H1 (cell line): ENCODE results near the gene VPS9D1. TPM values are rescaled to one million over a fixed set of nuclear protein-coding genes. Genes with fewer than 3 reads are reported as not detected.

Source experiments
- CEBPB ChIP-seq: IDR thresholded peaks from 2 replicates; pipeline ENCODE4 v1.6.1; 2012; ENCODE audit warnings: low read depth, low read length
- CTBP2 ChIP-seq: IDR thresholded peaks from 2 replicates; pipeline ENCODE4 v1.7.0; 2011; ENCODE audit warnings: borderline replicate concordance, mild to moderate bottlenecking, moderate library complexity, mixed read lengths, low read length; ENCODE audit not compliant: insufficient read depth, insufficient read length
- EP300 ChIP-seq, 2 experiments: IDR thresholded peaks; 1 replicate in 1 of 2; 2 replicates in 1 of 2; pipeline ENCODE4 v1.6.1; 2011 to 2012; ENCODE audit warnings: low read depth in 2 of 2, low read length in 2 of 2, mild to moderate bottlenecking in 2 of 2, borderline replicate concordance in 1 of 2, inconsistent platforms in 1 of 2, moderate library complexity in 1 of 2
- NANOG ChIP-seq: IDR thresholded peaks from 2 replicates; pipeline ENCODE4 v1.6.1; 2011; ENCODE audit warnings: low read length, low read depth, mild to moderate bottlenecking, inconsistent platforms; ENCODE audit not compliant: insufficient read depth, poor library complexity, severe bottlenecking
- POLR2AphosphoS5 ChIP-seq: IDR thresholded peaks from 2 replicates; pipeline ENCODE4 v1.6.1; 2011; ENCODE audit warnings: low read depth, low read length
- SIN3A ChIP-seq, 2 experiments: IDR thresholded peaks in 1 of 2; conservative IDR thresholded peaks in 1 of 2; 2 replicates each; pipeline ENCODE4 v1.6.1; 2011 to 2012; ENCODE audit warnings: low read length in 2 of 2, improper control_type of control experiment in 1 of 2, low read depth in 1 of 2, mild to moderate bottlenecking in 1 of 2
- SP1 ChIP-seq: IDR thresholded peaks from 2 replicates; pipeline ENCODE4 v1.6.1; 2011; ENCODE audit warnings: low read depth, low read length
- TAF7 ChIP-seq: optimal IDR thresholded peaks from 2 replicates; pipeline ENCODE3; 2011; ENCODE audit warnings: low read depth, mild to moderate bottlenecking, inconsistent platforms, low read length, moderate library complexity, borderline replicate concordance
- polyA plus RNA-seq, 7 experiments: library from polyadenylated mRNA; depleted of rRNA in 3 of 7; stranded (reverse) in 5 of 7; unstranded in 2 of 7; fragments of >200 nt in 5 of 7; fragments of 200-250 nt in 2 of 7; gene quantifications; 1 replicate in 5 of 7; 2 replicates in 1 of 7; 4 replicates in 1 of 7; pipeline versions ENCODE4 v1.2.1 to v1.2.3, GENCODE V29; 2011 to 2013; ENCODE audit warnings: missing spikeins in 2 of 7, mixed read lengths in 2 of 7
- total RNA-seq: library from RNA; stranded (reverse); fragmentation: NEBNext Ultra II Directional; extraction: Animal tissue kit (Norgen Biotek cat#: 25700); gene quantifications from 2 replicates; pipeline ENCODE4 v1.2.1, GENCODE V29; 2021
- TF ChIP-seq, protein P1 (sequence below): IDR thresholded peaks from 2 replicates; pipeline ENCODE4 v1.6.1; 2012; ENCODE audit warnings: inconsistent platforms

VPS9D1 gene
- total and polyA plus RNA-seq, 2 of the 8 experiments (the other 6 are each of a cell fraction or from before 2014, with no cell fraction given), result 2.9 to 5.4 TPM

DNA sequence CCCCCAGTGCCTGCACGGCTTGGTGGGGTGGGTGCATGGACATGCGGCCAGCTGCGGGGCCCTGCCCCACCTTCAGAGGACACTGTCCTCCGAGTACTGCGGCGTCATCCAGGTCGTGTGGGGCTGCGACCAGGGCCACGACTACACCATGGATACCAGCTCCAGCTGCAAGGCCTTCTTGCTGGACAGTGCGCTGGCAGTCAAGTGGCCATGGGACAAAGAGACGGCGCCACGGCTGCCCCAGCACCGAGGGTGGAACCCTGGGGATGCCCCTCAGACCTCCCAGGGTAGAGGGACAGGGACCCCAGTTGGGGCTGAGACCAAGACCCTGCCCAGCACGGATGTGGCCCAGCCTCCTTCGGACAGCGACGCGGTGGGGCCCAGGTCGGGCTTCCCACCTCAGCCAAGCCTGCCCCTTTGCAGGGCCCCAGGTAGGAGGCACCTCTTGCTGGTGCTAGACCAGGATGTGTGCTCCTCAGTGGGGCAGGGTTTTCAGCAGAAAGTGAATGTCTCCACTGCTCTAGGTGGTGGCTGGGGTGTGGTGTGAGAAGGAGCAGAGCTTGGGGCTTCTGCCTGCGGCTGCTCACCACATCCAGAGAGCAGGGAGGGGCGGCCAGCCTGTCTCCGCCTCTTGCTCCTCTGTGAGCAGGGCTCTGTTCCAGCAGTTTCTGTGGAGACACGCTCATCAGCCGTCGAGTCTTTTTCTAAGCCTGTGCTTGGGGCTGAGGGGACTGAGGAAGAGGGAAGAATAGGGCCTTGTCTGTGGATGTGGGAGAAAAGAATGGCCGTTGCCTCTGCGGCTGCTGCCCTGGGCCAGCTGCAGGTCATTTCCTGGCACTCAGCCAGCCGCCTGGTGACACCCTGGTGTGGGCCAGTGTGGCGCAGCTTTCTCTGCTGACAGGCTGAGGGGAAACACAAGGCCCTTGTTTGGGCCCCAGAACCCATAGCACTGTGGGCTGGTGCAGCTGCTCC lies 2.9 kb upstream of the VPS9D1 start (continued):
- TF ChIP-seq, protein P1, sequence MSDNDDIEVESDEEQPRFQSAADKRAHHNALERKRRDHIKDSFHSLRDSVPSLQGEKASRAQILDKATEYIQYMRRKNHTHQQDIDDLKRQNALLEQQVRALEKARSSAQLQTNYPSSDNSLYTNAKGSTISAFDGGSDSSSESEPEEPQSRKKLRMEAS, result no peak
- no peak for TF ChIP-seq CEBPB
- no peak for TF ChIP-seq EP300 (IDR thresholded peaks at IDR 0.05; ENCODE audit: borderline replicate concordance in 1 of 2, low read depth in 2 of 2, low read length in 2 of 2)
- TF ChIP-seq SIN3A (conservative IDR thresholded peaks at IDR 0.05 in 1 of 2, IDR thresholded peaks at IDR 0.05 in 1 of 2; ENCODE audit: low read depth in 1 of 2, low read length in 2 of 2), result no peak
- TF ChIP-seq SP1, result no peak
- no peak for TF ChIP-seq TAF7
- no peak for TF ChIP-seq NANOG
- TF ChIP-seq POLR2AphosphoS5, result no peak
- no peak for TF ChIP-seq CTBP2
